G401.6 (cell line): ENCODE data around the gene ARMH4.
A peak's percentile ranks its signal among the peaks of the same experiment; 100 is the strongest.

Source experiments
- FAIRE-seq: peaks from 2 replicates; lab custom pipeline; 2012; peaks lifted over from hg19 to GRCh38; lab: Jason Lieb, UNC

ARMH4 gene

GRCh38 chr14:58098507-58098906 is 53.5 kb downstream of the ARMH4 start:
- FAIRE-seq: no peak

- no peak for FAIRE-seq
Measured at GRCh38 chr14:58096731-58097130, 55.3 kb downstream of the ARMH4 start.

DNA sequence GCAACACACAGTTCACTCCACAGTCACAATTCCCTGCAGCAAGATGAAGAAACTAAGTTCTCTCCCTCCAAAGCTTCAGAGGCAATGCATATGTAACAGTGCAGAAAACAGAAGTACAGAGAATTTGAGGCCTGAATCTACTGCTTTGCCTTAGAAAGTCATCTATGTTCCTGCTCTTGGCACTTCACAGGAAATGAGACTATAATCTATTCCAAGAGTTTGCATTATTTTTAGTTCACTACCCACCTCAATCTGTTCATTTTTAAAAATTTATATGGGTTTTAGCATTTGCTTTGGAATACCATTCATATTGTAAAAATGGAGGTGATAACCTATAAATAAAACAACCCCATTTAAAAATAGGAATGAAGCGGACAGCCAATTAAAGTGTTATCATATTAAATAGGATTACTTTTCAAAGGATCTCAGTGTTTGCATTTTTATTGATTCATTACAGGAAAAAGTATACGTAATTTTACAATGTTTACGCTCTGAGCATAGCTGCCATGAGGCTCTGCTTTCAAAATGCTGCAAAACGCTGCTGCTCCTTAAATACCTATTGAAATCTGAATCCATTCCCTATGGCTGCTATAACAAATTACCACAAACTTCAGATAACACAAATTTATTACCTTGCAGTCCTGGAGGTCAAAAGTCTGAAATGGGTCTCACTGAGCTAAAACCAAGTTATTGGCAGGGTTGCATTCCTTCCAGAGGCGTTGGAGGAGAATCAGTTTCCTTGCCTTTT is 60.0 kb downstream of the ARMH4 start:
- no peak for FAIRE-seq

DNA sequence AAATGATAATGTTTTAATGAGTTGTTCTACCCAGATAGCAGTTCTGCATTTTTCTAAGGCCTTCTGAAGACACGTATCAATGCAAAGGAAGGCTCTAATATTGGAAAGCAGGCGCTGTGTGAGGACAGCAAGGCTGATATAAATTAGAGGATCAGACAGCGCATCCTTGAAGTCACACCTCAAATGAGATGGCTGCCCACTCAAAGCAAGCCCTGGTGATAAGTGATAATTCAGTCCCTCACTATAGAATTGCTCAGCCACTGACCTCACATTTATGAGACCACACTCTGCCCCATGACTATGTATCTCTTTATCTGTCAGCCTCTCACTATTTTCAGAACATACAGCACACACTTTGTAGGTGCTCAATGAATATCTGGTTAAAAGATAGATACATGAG is 62.4 kb downstream of the ARMH4 start:
- FAIRE-seq: no peak

GRCh38 chr14:58088961-58089360 is 63.1 kb downstream of the ARMH4 start:
- no peak for FAIRE-seq

GRCh38 chr14:58085877-58086276 is 66.1 kb downstream of the ARMH4 start:
- FAIRE-seq: no peak

GRCh38 chr14:58082491-58083098 is 69.4 kb downstream of the ARMH4 start:
- no peak for FAIRE-seq

- FAIRE-seq: no peak
Measured at GRCh38 chr14:58082011-58082410, 70.0 kb downstream of the ARMH4 start.

GRCh38 chr14:58078471-58078870 is 73.5 kb downstream of the ARMH4 start:
- FAIRE-seq: no peak

DNA sequence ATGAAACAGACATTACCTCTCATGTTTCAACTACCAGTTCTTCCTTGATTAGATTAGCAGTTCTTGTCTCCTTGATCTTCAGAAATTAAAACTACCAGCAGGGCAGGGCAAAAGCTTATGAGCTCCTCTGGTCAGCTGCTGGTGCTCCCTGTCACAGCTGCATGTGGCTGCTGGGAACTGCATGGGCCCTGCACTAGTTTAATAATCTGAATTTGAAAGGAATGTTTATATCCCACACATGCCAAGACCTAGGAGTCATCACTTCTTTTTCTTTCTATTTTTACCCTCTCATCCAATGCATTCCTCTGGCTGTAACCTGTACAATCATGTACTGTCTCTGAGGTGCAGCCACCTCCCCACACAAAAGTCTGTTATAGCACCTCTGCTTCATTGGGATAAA is 73.9 kb downstream of the ARMH4 start:
- FAIRE-seq: no peak

- no peak for FAIRE-seq
Measured at GRCh38 chr14:58077621-58078020, 74.4 kb downstream of the ARMH4 start.

DNA sequence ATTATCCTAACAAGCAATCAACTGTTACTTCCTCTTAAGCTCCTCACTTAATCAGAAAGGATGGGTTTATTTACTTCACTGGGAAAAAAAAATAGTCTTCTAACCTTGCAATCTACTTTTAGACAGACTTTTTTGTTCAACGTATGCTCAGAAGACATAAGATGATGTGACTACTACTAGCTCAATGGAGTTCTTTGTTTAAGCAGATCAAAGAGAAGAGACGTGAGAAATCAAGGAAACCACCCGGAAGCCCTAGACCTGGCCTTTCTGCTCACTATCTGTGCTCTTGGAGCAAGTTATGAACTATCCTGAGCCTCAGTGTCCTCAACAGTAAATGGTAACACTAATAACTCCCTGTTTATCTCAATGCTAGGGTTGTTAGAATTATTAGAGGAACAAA is 78.5 kb downstream of the ARMH4 start:
- no peak for FAIRE-seq

GRCh38 chr14:58072288-58073071 is 79.5 kb downstream of the ARMH4 start:
- peak; percentile 8 for FAIRE-seq

- no peak for FAIRE-seq
Measured at GRCh38 chr14:58071341-58071740, 80.7 kb downstream of the ARMH4 start.

DNA sequence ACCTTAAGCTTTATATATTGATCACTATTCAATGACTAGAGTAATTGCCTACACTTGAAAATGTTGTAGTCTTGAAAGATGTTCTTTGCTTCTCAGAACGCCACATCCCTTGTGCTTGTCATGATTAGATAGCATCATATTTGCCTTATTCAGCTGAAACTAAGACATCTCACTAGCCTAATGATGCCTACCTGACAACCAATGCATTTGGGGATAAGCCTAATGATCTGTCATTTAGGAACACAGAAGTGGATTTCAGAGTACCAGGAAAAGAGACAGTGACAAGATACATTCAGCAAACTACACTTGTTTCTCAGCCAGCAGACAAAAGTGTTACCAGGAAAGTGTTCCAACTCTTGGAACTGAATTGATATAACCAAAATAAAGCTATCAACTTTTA is 83.7 kb downstream of the ARMH4 start:
- no peak for FAIRE-seq

GRCh38 chr14:58066115-58066514 is 85.9 kb downstream of the ARMH4 start:
- no peak for FAIRE-seq

- FAIRE-seq: no peak
Measured at GRCh38 chr14:58061581-58061980, 90.4 kb downstream of the ARMH4 start.

DNA sequence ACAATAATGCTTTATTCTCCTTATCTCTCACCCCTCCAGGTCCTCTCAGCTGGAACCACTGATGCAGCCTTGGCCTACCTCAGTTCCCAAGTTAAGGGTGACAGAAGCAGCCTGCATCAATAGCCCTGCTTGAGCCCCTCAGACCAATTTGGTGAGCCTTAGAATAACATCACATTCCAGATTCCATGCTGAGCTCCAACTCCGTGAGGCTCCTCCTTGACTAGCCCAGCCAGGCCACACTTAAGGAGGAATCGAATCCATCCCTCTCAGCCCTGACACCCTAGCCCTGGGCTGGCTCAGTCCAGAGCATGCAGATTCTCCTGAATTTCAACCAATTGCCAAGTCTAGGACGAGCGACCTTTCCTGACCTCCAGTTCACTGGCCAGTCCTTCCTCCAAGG is 91.1 kb downstream of the ARMH4 start:
- no peak for FAIRE-seq

DNA sequence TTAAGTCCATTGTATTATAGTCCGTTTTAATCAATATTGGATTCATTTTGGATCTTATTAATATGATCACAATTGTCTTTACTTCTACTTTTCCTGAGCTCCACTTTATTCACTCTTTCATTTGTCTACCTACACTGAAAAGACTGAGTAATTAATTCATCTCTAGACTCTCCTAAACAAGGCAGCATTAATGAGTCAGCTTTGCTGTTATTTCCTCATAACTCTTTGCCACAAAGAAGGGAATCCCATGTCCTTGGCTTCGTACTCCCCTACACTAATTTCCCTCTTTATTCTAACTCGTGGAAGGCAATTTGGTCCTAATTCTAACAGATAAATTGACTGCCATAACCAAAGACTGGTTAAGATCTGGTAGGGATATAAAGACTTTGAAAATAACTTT is 91.9 kb downstream of the ARMH4 start:
- no peak for FAIRE-seq

- FAIRE-seq: no peak
Measured at GRCh38 chr14:58059126-58059525, 92.9 kb downstream of the ARMH4 start.

- FAIRE-seq: no peak
Measured at GRCh38 chr14:58055497-58056010, 96.5 kb downstream of the ARMH4 start.

GRCh38 chr14:58054100-58054499 is 97.9 kb downstream of the ARMH4 start:
- no peak for FAIRE-seq

DNA sequence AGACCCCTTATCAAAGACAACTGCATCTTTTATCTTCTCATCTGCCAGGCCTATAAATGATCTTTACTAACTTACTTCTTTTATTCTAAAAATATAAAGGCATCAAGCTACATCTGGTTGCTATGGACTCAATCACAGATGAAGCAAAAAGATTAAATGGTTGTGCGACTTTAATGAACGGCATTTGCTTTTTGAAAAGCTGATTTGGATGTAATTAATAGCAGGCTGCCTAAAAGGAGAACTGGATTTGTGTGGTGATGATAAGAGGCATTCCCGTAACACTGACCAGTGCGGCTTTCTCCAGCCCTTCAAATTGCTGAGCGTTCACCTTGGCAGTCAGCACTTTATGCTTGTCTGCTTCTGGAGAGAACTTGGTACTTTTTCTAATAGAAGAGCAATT is 103.8 kb downstream of the ARMH4 start:
- FAIRE-seq: no peak
